ENCODE measurements around the gene WDR83. TPM values are rescaled to one million over a fixed set of nuclear protein-coding genes. Genes with fewer than 3 reads are reported as not detected.
A peak's percentile ranks its signal among the peaks of the same experiment; 100 is the strongest.

Gene WDR83
- total RNA-seq, 1 donor, result 7.3 TPM

DNA sequence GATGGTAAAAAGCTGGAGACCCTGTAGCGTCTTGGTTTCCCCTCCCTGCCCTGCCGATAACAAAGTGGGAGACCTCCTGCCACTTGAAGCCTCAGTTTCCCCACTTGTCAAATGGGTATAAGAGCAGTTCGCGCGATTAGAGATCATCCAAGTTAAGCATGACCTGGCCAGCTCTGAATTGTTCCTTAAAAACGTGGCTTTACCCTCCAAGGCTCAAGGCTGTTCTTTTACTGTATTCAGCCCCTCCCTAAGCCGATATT is 56.7 kb downstream of the WDR83 start:
- TF ChIP-seq, protein P1, sequence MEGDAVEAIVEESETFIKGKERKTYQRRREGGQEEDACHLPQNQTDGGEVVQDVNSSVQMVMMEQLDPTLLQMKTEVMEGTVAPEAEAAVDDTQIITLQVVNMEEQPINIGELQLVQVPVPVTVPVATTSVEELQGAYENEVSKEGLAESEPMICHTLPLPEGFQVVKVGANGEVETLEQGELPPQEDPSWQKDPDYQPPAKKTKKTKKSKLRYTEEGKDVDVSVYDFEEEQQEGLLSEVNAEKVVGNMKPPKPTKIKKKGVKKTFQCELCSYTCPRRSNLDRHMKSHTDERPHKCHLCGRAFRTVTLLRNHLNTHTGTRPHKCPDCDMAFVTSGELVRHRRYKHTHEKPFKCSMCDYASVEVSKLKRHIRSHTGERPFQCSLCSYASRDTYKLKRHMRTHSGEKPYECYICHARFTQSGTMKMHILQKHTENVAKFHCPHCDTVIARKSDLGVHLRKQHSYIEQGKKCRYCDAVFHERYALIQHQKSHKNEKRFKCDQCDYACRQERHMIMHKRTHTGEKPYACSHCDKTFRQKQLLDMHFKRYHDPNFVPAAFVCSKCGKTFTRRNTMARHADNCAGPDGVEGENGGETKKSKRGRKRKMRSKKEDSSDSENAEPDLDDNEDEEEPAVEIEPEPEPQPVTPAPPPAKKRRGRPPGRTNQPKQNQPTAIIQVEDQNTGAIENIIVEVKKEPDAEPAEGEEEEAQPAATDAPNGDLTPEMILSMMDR (IDR thresholded peaks at IDR 0.05; ENCODE audit: insufficient read depth, low read depth, low read length), result no peak
- no peak for DNase-seq (ENCODE audit: low read depth)

GRCh38 chr19:12723641-12724426 is 57.2 kb downstream of the WDR83 start, which contains the start of gene TNPO2:
TNPO2 (minus strand) TSS chr19:12723932; CDS start chr19:12720977, 2,955 bp downstream.
- TF ChIP-seq, protein P1 (IDR thresholded peaks at IDR 0.05; ENCODE audit: insufficient read depth, low read depth, low read length), result no peak
- peak; percentile 63 for DNase-seq (ENCODE audit: low read depth)
- peak within 1 kb of the TSS; percentile 76 for H3K4me3 ChIP-seq (ENCODE audit: low read depth, low read length)

More for the DNA sequence above, 56.7 kb downstream of the WDR83 start:
- H3K4me3 ChIP-seq (ENCODE audit: low read depth, low read length), result peak overlapping the region; percentile 76

Small RNA genes within 50 kb of the gene (small RNA-seq; reads per million reads assigned to genes)
- 17.0 reads per million, percentile 93 among the genes with 10 or more reads in this experiment for gene SNORD41

Other genes starting within 250 kb of the WDR83 start
- 1.3 and 3.5 TPM in 2 replicates for gene ZNF443, start 225.8 kb upstream of the WDR83 start, total RNA-seq
- 1.9 and 3.0 TPM in 2 replicates for gene ZNF709, start 182.0 kb upstream of the WDR83 start, total RNA-seq
- gene ZNF564, start 115.3 kb upstream of the WDR83 start, total RNA-seq, result 6.0 and 6.4 TPM in 2 replicates
- 5.2 and 7.8 TPM in 2 replicates for gene ZNF490, start 56.0 kb upstream of the WDR83 start, total RNA-seq
- gene ZNF791, start 55.9 kb upstream of the WDR83 start, total RNA-seq, result 17.4 and 20.3 TPM in 2 replicates
- 22.9 and 25.8 TPM in 2 replicates for gene MAN2B1, start 65 bp upstream of the WDR83 start, total RNA-seq
- 45.7 and 50.1 TPM in 2 replicates for gene DHPS, start 15.1 kb downstream of the WDR83 start, total RNA-seq
- not detected in 2 replicates for gene GNG14, start 21.2 kb downstream of the WDR83 start, total RNA-seq
- gene FBXW9, start 29.8 kb downstream of the WDR83 start, total RNA-seq, result 7.3 and 15.1 TPM in 2 replicates
- gene TNPO2, start 57.1 kb downstream of the WDR83 start, total RNA-seq, result 36.7 and 53.1 TPM in 2 replicates
- 127 and 153 TPM in 2 replicates for gene TRIR, start 67.9 kb downstream of the WDR83 start, total RNA-seq
- gene GET3, start 70.7 kb downstream of the WDR83 start, total RNA-seq, result 79.2 and 82.5 TPM in 2 replicates
- not detected in 2 replicates for gene BEST2, start 85.0 kb downstream of the WDR83 start, total RNA-seq
- 12.2 and 15.1 TPM in 2 replicates for gene HOOK2, start 108.7 kb downstream of the WDR83 start, total RNA-seq
- 88.1 and 107 TPM in 2 replicates for gene JUNB, start 124.7 kb downstream of the WDR83 start, total RNA-seq
- 222 and 230 TPM in 2 replicates for gene PRDX2, start 135.0 kb downstream of the WDR83 start, total RNA-seq
- gene THSD8, start 135.3 kb downstream of the WDR83 start, total RNA-seq, result not detected in 2 replicates
- gene RNASEH2A, start 139.8 kb downstream of the WDR83 start, total RNA-seq, result 20.0 and 22.9 TPM in 2 replicates
- gene RTBDN, start 167.8 kb downstream of the WDR83 start, total RNA-seq, result not detected in 2 replicates
- under 0.01 TPM in 2 replicates for gene MAST1, start 171.7 kb downstream of the WDR83 start, total RNA-seq
- gene DNASE2, start 214.6 kb downstream of the WDR83 start, total RNA-seq, result 14.7 and 18.7 TPM in 2 replicates
- not detected in 2 replicates for gene KLF1, start 220.4 kb downstream of the WDR83 start, total RNA-seq
- gene GCDH, start 224.4 kb downstream of the WDR83 start, total RNA-seq, result 17.3 and 19.6 TPM in 2 replicates

Data from fibroblast of villous mesenchyme (primary cell).